NCI-H526 (cell line): ENCODE results near the gene EMILIN3.
"Not testable (repeated sequence)": the region's sequence is repeated elsewhere in the genome, so short reads cannot be mapped to it uniquely, and the experiment has no call there.

Experiments
- DNase-seq, 2 experiments: peaks; one replicate each; lab custom pipeline; 2025; lab: John Stamatoyannopoulos, UW

Gene EMILIN3

DNA sequence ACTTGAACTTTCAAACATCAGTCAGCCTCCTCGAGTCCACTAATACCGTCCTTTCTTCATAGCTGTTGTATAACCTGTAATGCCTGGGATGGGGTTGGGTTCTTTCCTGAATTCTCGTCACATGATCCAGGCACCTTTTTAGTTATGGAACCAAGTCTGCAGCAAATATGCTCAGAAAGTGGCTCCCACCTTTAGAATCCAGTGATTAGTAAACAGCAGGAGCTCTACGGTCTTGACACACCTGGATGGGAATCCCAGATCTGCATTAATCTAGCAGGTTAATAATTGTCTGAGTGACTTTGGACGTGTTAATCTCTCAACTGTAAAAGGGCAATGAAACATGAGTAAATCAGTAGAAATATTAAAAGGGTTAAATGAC lies 48.4 kb downstream of the EMILIN3 start:
- DNase-seq = peak; percentile 44 to 63

DNA sequence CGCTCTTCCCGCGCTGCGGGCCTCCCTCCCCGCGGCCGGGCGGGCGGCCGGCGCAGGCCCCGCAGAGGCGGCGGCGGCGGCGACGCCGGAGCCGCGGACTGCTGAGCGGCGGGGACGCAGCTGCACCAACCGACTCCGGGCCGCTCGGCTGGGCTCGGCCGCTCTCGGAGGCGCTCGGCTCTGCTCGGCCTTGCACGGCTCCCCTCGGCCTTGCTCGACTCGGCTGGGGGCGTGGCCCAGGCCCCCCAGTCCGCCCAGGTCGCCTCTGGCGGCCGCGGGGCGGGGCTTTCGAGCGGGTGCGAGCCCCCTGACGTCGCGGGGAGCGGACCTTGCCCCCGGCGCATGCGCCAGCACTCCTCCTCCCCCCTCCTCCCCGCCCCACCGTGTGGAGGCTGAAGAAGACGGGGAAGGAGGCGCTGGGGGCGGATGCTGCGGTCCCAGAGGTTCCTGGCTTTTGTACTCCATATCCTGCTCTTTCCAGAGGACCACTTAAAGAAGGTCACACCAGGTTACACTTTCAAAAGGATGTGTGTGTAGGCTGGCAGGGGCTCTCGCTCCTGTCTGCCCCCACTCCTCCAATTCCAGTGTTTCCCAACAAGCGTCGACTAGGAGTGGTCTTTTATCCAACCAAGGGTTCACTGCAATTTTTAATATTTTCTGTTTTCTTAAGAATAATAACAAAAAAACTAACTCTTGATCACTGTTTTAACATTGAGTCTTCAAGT lies 48.9 kb downstream of the EMILIN3 start, which contains the start of gene ZHX3:
Gene ZHX3, minus strand, starts transcription at position 186 of the 725 bp plus-strand sequence. CDS start 112,815 bp downstream, outside the sequence.
- peak; percentile 91 to 100 for DNase-seq

DNA sequence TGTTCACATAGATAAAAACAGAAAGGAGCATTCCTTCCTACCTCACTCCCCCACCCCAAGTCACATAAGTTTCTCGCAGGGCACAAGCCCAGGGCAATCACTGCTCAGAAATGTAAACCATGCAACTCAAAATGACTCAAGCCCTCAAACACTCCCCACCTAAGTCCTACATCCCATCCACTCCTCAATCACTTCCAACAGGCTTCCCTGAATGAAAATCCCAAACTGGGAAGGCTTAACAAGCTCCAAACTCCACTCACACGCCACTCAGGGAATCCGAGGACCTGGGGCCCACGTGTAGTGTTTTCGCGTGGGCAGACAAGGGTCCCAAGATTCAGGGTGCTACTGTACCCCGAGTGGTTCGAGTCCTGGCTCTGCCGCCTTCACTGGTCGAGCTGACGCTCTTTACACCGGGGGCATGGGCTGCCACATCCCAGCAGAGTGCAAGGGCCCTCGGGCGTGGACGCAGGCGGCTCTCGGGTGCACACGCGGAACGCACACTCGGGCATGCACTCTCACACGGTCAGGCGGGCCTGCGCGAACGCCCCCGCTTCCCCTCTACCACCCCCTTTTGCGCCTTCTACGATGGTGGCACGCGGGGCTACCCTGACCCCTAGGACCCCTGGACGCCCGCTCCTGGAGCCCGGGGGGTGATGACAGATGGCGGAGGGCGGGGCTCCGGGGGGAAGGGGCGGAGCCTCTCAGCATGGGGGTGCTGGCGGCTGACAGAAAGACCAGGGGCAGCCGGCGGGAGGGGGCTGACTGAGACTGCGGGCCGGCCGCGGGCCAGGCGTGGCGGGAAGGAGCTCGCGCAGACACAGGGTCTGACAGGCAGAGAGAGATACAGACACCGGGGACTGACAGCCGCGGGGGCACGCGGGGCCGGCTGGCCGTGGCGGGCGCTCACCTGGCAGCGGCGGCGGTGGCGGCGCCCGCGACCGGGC lies 49.7 kb downstream of the EMILIN3 start:
- peak; percentile 44 to 87 for DNase-seq

DNA sequence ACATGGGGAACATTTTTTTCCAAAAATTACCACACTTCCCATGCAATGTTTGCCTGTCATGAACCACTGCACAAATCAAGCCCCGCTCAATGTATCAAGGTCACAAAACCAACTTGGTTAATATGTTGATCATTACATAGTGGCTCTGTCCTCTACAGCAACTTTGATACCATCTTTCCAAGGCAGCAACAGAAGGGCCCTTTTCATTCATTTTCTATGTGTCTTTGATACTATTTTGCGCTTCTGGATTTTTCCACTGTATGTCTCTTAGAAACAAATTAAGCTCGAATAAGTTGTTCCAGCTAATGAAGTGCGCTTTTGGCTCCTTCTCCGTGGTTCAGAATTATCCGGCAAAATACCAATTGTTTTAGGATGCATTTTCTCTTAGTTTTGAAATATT lies 50.6 kb downstream of the EMILIN3 start:
- DNase-seq = no peak

DNA sequence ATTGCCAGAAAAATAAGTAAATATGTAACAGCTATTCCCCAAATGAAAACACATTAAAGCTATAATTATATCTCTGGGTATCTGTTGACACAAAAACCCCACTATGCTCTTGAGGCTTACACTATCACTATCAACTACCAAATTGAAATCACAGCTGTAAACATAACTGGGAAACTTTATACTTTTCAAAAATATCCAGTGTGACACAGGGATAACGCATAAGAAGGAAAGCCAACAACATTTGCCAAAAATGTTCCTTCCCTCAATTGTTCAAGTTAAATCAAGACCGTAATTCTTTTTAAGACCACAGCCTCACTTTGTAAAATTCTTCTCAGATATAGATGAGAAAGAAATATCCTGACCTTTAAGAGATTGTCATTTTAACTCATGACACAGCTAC lies 52.2 kb downstream of the EMILIN3 start:
- no peak for DNase-seq

DNA sequence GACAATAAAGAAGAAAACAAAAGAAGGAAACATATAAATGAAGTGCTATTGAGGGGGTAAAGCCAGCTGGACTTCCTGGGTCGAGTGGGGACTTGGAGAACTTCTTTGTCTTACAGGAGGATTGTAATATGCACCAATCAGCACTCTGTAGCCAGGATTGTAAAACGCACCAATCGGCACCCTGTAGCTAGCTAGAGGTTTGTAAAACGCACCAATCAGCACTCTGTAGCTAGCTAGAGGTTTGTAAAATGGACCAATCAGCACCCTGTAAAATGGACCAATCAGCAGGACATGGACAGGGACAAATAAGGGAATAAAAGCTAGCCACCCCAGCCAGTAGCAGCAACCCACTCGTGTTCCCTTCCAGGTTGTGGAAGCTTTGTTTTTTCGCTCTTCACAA lies 54.6 kb downstream of the EMILIN3 start:
- not testable (repeated sequence) for DNase-seq
